HCT116 (cell line): ENCODE data around the gene DCBLD2.
"Not testable (repeated sequence)": the region's sequence is repeated elsewhere in the genome, so short reads cannot be mapped to it uniquely, and the experiment has no call there.

Source experiments
- ATF3 ChIP-seq: IDR thresholded peaks from 2 replicates; pipeline ENCODE4 v1.6.1; 2012
- CTCF ChIP-seq, 3 experiments: fragments of 200-600 bp in 1 of 3; sonication (generic) in 1 of 3; IDR thresholded peaks in 2 of 3; conservative IDR thresholded peaks in 1 of 3; 2 replicates each; pipeline ENCODE4 v1.5.1; 2012 to 2017; ENCODE audit warnings: low read depth in 2 of 3, low read length in 2 of 3, antibody characterized with exemption in 1 of 3, borderline replicate concordance in 1 of 3, control low read depth in 1 of 3, mild to moderate bottlenecking in 1 of 3, mixed read lengths in 1 of 3, mixed run types in 1 of 3, moderate library complexity in 1 of 3; ENCODE audit not compliant: insufficient read depth in 1 of 3
- ELF1 ChIP-seq: IDR thresholded peaks from 2 replicates; pipeline ENCODE4 v1.6.1; 2012; ENCODE audit warnings: low read depth, borderline replicate concordance
- EZH2 ChIP-seq: fragments of 200-600 bp; sonication (generic); IDR thresholded peaks from 2 replicates; pipeline ENCODE4 v1.6.1; 2017; ENCODE audit warnings: antibody characterized with exemption, mixed run types
- EZH2phosphoT487 ChIP-seq: fragments of 200-600 bp; IDR thresholded peaks from 2 replicates; pipeline ENCODE4 v1.6.1; 2018; ENCODE audit warnings: antibody characterized with exemption, borderline replicate concordance
- JUND ChIP-seq: IDR thresholded peaks from 2 replicates; pipeline ENCODE4 v1.6.1; 2012
- POLR2A ChIP-seq: IDR thresholded peaks from 2 replicates; pipeline ENCODE4 v1.7.0; 2011; ENCODE audit warnings: borderline replicate concordance; ENCODE audit not compliant: insufficient read depth, insufficient read length; ENCODE audit errors: extremely low read depth
- REST ChIP-seq: IDR thresholded peaks from 2 replicates; pipeline ENCODE4 v1.6.1; 2012; ENCODE audit warnings: low read depth
- YY1 ChIP-seq: IDR thresholded peaks from 2 replicates; pipeline ENCODE4 v1.6.1; 2011; ENCODE audit warnings: low read length, low read depth, moderate library complexity, mild to moderate bottlenecking; ENCODE audit not compliant: insufficient replicate concordance; ENCODE audit errors: extremely low read depth
- ZFX ChIP-seq: fragments of 450-650 bp; IDR thresholded peaks from 2 replicates; pipeline ENCODE4 v1.6.1; 2017

- TF ChIP-seq POLR2A; EZH2; EZH2phosphoT487; CTCF (IDR thresholded peaks at IDR 0.05 in 2 of 3, conservative IDR thresholded peaks at IDR 0.05 in 1 of 3; ENCODE audit: borderline replicate concordance in 1 of 3, insufficient read depth in 1 of 3, low read depth in 2 of 3, low read length in 2 of 3); JUND; YY1; ATF3; ZFX; REST: not testable (repeated sequence)
- TF ChIP-seq ELF1, result 0 out of 2 replicates have a peak, but pooled peaks have one; percentile 3
Measured at GRCh38 chr3:98831060-98831459, 70.4 kb downstream of the DCBLD2 start.
